COLO829 (cell line): ENCODE results near the gene CENPL.

Experiments
- DNase-seq: peaks from one replicate; pipeline ENCODE4 v3.0.0; 2012; ENCODE audit warnings: low spot score

The CENPL gene

GRCh38 chr1:173758110-173758509, 66.6 kb downstream of the CENPL start:
- no peak for DNase-seq

- no peak for DNase-seq
These were observed 67.0 kb downstream of the CENPL start for GRCh38 chr1:173757666-173758065.

GRCh38 chr1:173753830-173754229, 70.9 kb downstream of the CENPL start:
- DNase-seq, result no peak
